ENCODE data around the gene FOXL2NB.

DNA sequence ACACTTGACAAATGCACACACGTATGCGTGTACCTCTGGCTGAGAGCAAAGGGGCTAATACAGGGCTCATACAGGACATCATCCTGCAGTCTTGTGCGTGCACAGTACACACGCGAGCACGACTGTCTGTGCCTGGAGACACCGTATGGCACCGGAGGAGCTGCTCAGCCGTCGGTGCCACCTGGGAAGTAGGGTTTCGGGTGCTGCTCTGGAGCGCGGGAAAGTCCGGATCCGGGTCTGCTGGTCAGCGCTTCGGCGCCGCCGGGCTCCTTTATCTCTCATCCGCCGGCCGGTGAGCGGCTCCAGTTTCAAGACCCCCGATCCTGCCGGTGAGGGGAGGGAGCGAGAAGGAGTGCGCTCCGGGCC, 9.3 kb upstream of the FOXL2NB start:
- no peak for TF ChIP-seq POLR2A (IDR thresholded peaks at IDR 0.05)
- TF ChIP-seq, protein P1, sequence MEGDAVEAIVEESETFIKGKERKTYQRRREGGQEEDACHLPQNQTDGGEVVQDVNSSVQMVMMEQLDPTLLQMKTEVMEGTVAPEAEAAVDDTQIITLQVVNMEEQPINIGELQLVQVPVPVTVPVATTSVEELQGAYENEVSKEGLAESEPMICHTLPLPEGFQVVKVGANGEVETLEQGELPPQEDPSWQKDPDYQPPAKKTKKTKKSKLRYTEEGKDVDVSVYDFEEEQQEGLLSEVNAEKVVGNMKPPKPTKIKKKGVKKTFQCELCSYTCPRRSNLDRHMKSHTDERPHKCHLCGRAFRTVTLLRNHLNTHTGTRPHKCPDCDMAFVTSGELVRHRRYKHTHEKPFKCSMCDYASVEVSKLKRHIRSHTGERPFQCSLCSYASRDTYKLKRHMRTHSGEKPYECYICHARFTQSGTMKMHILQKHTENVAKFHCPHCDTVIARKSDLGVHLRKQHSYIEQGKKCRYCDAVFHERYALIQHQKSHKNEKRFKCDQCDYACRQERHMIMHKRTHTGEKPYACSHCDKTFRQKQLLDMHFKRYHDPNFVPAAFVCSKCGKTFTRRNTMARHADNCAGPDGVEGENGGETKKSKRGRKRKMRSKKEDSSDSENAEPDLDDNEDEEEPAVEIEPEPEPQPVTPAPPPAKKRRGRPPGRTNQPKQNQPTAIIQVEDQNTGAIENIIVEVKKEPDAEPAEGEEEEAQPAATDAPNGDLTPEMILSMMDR (IDR thresholded peaks at IDR 0.05) = no peak

All from uterus (tissue), 2 donors.